BLaER1 (cell line): ENCODE measurements around the gene CPT1C.

Experiments
- H3K27ac ChIP-seq: shearing (Covaris generic); formaldehyde crosslinking; 2 replicates; pipeline ENCODE4 v1.8.1; 2022
- H3K27me3 ChIP-seq: shearing (Covaris generic); formaldehyde crosslinking; 2 replicates; pipeline ENCODE4 v1.8.1; 2022
- H3K36me3 ChIP-seq: shearing (Covaris generic); formaldehyde crosslinking; 2 replicates; pipeline ENCODE4 v1.8.1; 2022
- H3K4me1 ChIP-seq: shearing (Covaris generic); formaldehyde crosslinking; 2 replicates; pipeline ENCODE4 v1.8.1; 2022
- H3K4me2 ChIP-seq: shearing (Covaris generic); formaldehyde crosslinking; 2 replicates; pipeline ENCODE4 v1.8.1; 2022
- H3K4me3 ChIP-seq: shearing (Covaris generic); formaldehyde crosslinking; 2 replicates; pipeline ENCODE4 v1.8.1; 2022
- H3K9ac ChIP-seq: shearing (Covaris generic); formaldehyde crosslinking; 2 replicates; pipeline ENCODE4 v1.8.1; 2022
- H3K9me3 ChIP-seq: shearing (Covaris generic); formaldehyde crosslinking; 2 replicates; pipeline ENCODE4 v1.8.1; 2022
- H4K20me1 ChIP-seq: shearing (Covaris generic); formaldehyde crosslinking; 2 replicates; pipeline ENCODE4 v1.8.1; 2022
- Cebpa-rat ChIP-seq: shearing (Covaris generic); IDR thresholded peaks from 2 replicates; pipeline ENCODE4 v1.8.1; 2022

CPT1C gene

DNA sequence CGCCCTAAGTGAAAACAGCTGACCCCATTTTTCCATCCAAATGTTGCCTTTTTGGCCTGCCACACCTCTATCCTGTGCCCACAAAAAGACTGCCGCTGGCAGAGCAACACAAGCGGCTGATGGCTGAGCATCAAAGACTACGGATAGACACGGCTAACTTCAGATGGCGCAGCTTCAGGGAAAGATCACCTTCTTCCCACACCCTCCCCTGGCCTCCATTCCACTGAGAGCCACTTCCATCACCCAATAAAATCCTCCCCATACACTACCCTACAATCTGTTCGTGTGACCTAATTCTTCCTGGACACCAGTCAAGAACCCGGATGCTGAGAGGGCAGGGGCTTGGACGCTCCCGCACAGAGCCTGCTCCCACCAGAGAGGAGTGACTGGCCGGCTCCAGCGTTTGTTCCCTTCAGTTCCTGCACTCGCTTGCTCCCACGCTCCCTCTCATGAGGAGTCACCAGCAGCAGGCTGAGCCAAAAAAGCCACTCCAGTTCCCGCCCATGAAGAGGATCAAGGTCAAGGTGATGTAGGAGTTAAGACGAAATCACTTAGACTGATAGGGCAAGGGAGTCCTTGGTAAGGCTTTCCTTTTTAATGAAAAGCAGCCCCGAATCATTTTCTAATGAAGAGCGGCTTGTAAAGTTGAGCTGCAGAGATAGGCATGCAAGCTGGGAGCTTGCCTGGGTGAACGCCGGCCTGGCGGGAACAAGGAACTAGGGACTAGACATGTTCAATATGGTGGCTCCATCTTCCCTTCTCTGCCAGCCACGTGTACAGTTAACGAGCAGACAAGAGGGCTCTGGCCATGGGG lies 36.5 kb downstream of the CPT1C start:
- H3K4me1 ChIP-seq = no peaks in the 10 kb centered on the region
- no peak for TF ChIP-seq Cebpa-rat
- peaks cover 8% of the 10 kb centered on the region for H3K9me3 ChIP-seq
- H4K20me1 ChIP-seq = no peaks in the 10 kb centered on the region
- H3K9ac ChIP-seq = no peak overlapping the region
- no peaks in the 10 kb centered on the region for H3K36me3 ChIP-seq
- H3K27me3 ChIP-seq = no peaks in the 10 kb centered on the region
- H3K4me3 ChIP-seq = no peak overlapping the region
- H3K27ac ChIP-seq = no peak overlapping the region
- H3K4me2 ChIP-seq = no peak overlapping the region

DNA sequence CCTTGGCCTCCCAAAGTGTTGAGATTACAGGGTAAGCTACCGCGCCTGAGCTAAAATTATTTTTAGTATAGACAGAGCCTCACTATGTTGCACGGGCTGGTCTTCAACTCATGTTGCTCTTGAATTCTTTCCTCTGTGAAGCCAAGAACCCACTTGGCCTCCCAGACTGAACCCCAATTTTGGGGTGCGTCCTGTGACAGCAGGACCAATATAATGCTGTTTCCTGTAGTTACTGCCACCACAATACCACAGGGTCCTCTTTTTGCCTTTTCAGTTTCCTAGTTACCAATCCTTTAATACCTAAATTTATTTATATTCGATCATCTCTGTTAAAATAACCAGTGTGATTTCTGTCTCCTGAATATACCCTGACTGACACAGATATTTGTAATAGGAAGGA lies 39.2 kb downstream of the CPT1C start:
- H3K27me3 ChIP-seq = no peaks in the 10 kb centered on the region
- no peaks in the 10 kb centered on the region for H3K4me1 ChIP-seq
- H3K27ac ChIP-seq = no peak overlapping the region
- H3K4me2 ChIP-seq = no peak overlapping the region
- H3K4me3 ChIP-seq = no peak overlapping the region
- no peaks in the 10 kb centered on the region for H3K36me3 ChIP-seq
- no peaks in the 10 kb centered on the region for H3K9me3 ChIP-seq
- no peak overlapping the region for H3K9ac ChIP-seq
- no peak for TF ChIP-seq Cebpa-rat
- no peaks in the 10 kb centered on the region for H4K20me1 ChIP-seq

DNA sequence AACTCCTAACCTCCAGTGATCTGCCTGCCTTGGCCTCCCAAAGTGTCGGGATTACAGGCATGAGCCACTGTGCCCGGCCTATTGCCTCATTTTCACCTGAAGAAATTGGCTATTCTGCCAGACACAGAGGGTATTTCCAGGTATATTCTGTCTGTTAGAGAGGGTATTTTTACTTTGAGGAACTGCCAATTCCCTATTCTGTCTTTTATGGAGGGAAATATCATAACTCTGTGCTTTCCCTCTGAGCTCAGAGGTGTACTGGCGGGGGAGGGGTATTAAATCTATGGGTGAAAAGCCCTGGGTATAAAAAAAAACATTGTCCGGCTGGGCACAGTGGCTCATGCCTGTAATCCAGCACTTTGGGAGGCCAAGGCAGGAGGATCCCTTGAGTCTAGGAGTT lies 47.4 kb downstream of the CPT1C start:
- TF ChIP-seq Cebpa-rat = no peak
- no peaks in the 10 kb centered on the region for H3K4me1 ChIP-seq

GRCh38 chr19:49739098-49739497 lies 48.2 kb downstream of the CPT1C start:
- Histone ChIP-seq H3K27me3 (no peaks in the 10 kb centered on the region), H3K9me3 (no peaks in the 10 kb centered on the region), H3K4me1 (no peaks in the 10 kb centered on the region), H3K27ac (no peak overlapping the region), H3K4me3 (no peak overlapping the region), H3K36me3 (no peaks in the 10 kb centered on the region), H4K20me1 (no peaks in the 10 kb centered on the region), H3K9ac (no peak overlapping the region), H3K4me2 (no peak overlapping the region)
- no peak for TF ChIP-seq Cebpa-rat

More for the DNA sequence above, 47.4 kb downstream of the CPT1C start:
- H3K9ac ChIP-seq = no peak overlapping the region
- H3K4me2 ChIP-seq = no peak overlapping the region
- H3K36me3 ChIP-seq = no peaks in the 10 kb centered on the region
- no peaks in the 10 kb centered on the region for H4K20me1 ChIP-seq
- H3K4me3 ChIP-seq = no peak overlapping the region
- no peak overlapping the region for H3K27ac ChIP-seq
- H3K27me3 ChIP-seq = no peaks in the 10 kb centered on the region
- H3K9me3 ChIP-seq = no peaks in the 10 kb centered on the region

- no peak overlapping the region for H3K4me2 ChIP-seq
- no peaks in the 10 kb centered on the region for H3K4me1 ChIP-seq
- peaks cover 4% of the 10 kb centered on the region; the same call in 1 of the 2 replicates for H3K9me3 ChIP-seq
- H3K4me3 ChIP-seq = no peak overlapping the region
- H3K36me3 ChIP-seq = no peaks in the 10 kb centered on the region
- no peak for TF ChIP-seq Cebpa-rat
- H3K27ac ChIP-seq = no peak overlapping the region
- no peak overlapping the region for H3K9ac ChIP-seq
- H4K20me1 ChIP-seq = no peaks in the 10 kb centered on the region
- no peaks in the 10 kb centered on the region for H3K27me3 ChIP-seq
Observed at GRCh38 chr19:49739933-49740332, 49.0 kb downstream of the CPT1C start.

- Histone ChIP-seq H4K20me1 (no peaks in the 10 kb centered on the region), H3K4me2 (no peak overlapping the region), H3K4me1 (no peaks in the 10 kb centered on the region), H3K4me3 (no peak overlapping the region), H3K27ac (no peak overlapping the region), H3K36me3 (no peaks in the 10 kb centered on the region), H3K9me3 (peaks cover 18% of the 10 kb centered on the region), H3K9ac (no peak overlapping the region), H3K27me3 (no peaks in the 10 kb centered on the region)
- TF ChIP-seq Cebpa-rat = no peak
Observed at GRCh38 chr19:49741210-49741844, 50.4 kb downstream of the CPT1C start.

DNA sequence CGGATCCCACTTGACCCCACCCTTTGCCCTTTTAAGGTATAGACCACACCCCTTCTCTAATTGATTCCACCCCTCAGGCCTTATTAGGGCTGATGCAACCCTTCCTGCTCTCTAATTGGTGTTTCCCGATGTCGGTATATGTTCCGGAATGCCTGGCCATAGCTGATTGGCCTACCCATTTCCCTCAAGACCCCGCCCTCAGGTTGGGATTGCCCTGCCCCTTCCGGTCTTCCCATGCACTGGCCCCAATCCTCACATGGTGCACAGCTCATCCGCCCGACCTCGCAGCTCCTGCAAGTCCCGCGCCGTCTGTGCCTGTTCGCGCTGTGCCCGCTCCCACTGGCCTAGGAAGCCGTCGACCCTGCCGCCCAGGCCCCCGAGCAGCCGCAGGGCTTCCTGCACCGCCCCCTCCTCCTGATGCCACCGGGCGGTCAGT lies 54.0 kb downstream of the CPT1C start:
- no peak for TF ChIP-seq Cebpa-rat
- Histone ChIP-seq H3K36me3 (no peaks in the 10 kb centered on the region), H4K20me1 (no peaks in the 10 kb centered on the region), H3K4me1 (no peaks in the 10 kb centered on the region), H3K9ac (no peak overlapping the region), H3K4me2 (no peak overlapping the region), H3K27ac (no peak overlapping the region), H3K27me3 (no peaks in the 10 kb centered on the region), H3K9me3 (peaks cover 23% of the 10 kb centered on the region), H3K4me3 (no peak overlapping the region)

DNA sequence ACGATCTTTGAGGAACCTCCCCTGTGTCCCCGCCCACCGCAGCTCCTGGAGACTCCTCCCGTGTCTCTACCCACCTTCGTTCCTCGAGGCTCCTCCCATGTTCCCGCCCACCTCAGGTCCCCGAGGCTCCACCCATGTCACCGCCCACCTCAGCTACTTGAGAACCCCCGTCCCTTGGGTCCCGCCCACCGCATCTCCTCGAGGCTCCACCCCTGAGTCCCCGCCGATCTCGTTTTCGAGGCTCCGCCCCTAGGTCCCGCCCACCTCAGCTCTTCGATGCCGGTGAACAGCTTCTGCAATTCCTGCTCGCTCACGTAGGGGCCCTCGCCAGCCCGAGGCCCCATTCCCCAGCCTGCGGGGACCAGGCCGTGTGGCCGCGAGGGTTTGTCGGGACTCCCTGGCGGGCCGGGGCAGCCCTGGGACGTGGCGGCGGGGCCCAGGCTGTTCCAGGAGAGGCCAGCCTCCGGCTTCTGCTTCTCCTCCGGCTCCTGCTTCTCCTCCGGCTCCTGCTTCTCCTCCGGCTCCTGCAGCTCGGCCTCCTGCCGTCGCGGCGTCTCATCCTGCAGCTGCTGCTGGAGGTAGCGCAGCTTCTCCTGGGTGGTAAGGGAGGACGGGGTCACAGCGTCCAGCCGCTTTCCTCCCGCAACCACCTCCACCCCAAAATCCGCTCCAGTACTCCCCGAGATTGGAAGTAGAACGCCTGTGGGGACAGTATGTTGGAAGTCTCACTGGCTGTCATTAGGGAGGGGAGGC lies 55.5 kb downstream of the CPT1C start:
- Histone ChIP-seq H3K27ac (no peak overlapping the region), H3K27me3 (no peaks in the 10 kb centered on the region), H3K9me3 (peaks cover 23% of the 10 kb centered on the region), H3K36me3 (no peaks in the 10 kb centered on the region), H3K4me3 (no peak overlapping the region), H3K4me1 (no peaks in the 10 kb centered on the region), H3K4me2 (no peak overlapping the region), H4K20me1 (no peaks in the 10 kb centered on the region), H3K9ac (no peak overlapping the region)
- TF ChIP-seq Cebpa-rat = no peak

DNA sequence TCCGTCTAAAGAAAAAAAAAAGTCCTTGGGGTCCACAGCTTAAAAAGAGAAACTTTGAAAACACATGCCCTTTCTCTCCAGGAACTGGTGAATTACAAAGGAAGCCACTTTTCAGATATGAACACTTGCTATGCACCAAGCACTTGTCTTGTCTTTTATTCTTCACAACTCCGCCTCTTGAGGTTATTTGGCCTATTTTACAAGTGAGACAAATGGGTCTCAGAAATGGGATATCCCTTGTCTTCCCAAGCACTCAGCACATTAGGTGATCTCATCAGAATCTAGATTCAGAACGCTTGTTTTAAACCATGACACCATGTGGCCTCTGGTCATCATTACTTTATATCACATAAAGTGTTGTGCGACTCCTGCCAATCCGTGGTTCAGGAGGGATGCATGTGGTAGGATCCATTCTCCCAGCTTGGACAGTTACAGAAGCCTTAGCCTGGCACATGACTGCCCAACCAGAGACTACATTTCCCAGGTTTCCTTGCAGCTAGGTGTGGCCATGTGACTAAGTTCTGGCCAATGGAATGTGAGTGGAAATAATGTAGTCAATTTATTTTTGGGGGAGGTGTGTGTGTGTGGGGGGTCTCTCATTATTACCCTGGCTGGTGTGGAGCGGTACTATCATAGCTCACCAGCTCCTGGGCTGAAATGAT lies 58.3 kb downstream of the CPT1C start:
- TF ChIP-seq Cebpa-rat = no peak
- H3K4me1 ChIP-seq = no peaks in the 10 kb centered on the region
- H3K36me3 ChIP-seq = no peaks in the 10 kb centered on the region
- no peak overlapping the region for H3K27ac ChIP-seq
- H3K27me3 ChIP-seq = no peaks in the 10 kb centered on the region
- no peaks in the 10 kb centered on the region for H4K20me1 ChIP-seq
- H3K4me3 ChIP-seq = no peak overlapping the region
- H3K4me2 ChIP-seq = no peak overlapping the region
- peaks cover 32% of the 10 kb centered on the region for H3K9me3 ChIP-seq
- no peak overlapping the region for H3K9ac ChIP-seq
